Nephron progenitor cell (in vitro differentiated cells): ENCODE measurements around the gene DUSP3.

ENCODE experiments used
- DNase-seq: peaks from one replicate; pipeline ENCODE4 v3.0.0; 2021
- H3K27ac Mint-ChIP-seq: 2 replicates; pipeline ENCODE4 v1.8.0; 2021; ENCODE audit warnings: mild to moderate bottlenecking, moderate library complexity, mixed read lengths
- H3K27me3 Mint-ChIP-seq: 2 replicates; pipeline ENCODE4 v1.8.0; 2021; ENCODE audit warnings: mild to moderate bottlenecking, low read depth, mixed read lengths; ENCODE audit not compliant: poor library complexity
- H3K36me3 Mint-ChIP-seq: 2 replicates; pipeline ENCODE4 v1.8.0; 2021; ENCODE audit warnings: low read depth, mixed read lengths
- H3K4me1 Mint-ChIP-seq: 2 replicates; pipeline ENCODE4 v1.8.0; 2021; ENCODE audit warnings: mixed read lengths
- H3K4me3 Mint-ChIP-seq: 2 replicates; pipeline ENCODE4 v1.8.0; 2021; ENCODE audit warnings: mild to moderate bottlenecking, moderate library complexity, mixed read lengths
- H3K9me3 Mint-ChIP-seq: 2 replicates; pipeline ENCODE4 v1.8.0; 2021; ENCODE audit warnings: mild to moderate bottlenecking, moderate library complexity, mixed read lengths
- CTCF ChIP-seq: fragments of 200-600 bp; sonication (generic); IDR thresholded peaks from 2 replicates; pipeline ENCODE4 v1.5.0; 2021; ENCODE audit warnings: antibody characterized with exemption

Gene DUSP3

GRCh38 chr17:43766413-43767052, 12.2 kb downstream of the DUSP3 start:
- H3K27ac Mint-ChIP-seq = no peak overlapping the region
- peaks cover 22% of the 10 kb centered on the region for H3K36me3 Mint-ChIP-seq
- no peaks in the 10 kb centered on the region for H3K4me1 Mint-ChIP-seq
- H3K27me3 Mint-ChIP-seq = peaks cover 22% of the 10 kb centered on the region
- peak; percentile 72 for DNase-seq
- peak; percentile 75 for TF ChIP-seq CTCF
- no peak overlapping the region for H3K4me3 Mint-ChIP-seq
- no peaks in the 10 kb centered on the region for H3K9me3 Mint-ChIP-seq

GRCh38 chr17:43760254-43760852, 18.4 kb downstream of the DUSP3 start:
- peak overlapping the region; percentile 22 for H3K4me3 Mint-ChIP-seq
- H3K27me3 Mint-ChIP-seq = peaks cover 51% of the 10 kb centered on the region
- peak; percentile 98 for DNase-seq
- peak; percentile 98 for TF ChIP-seq CTCF
- H3K36me3 Mint-ChIP-seq = no peaks in the 10 kb centered on the region
- H3K4me1 Mint-ChIP-seq = peaks cover 48% of the 10 kb centered on the region
- no peaks in the 10 kb centered on the region for H3K9me3 Mint-ChIP-seq
- no peak overlapping the region for H3K27ac Mint-ChIP-seq

GRCh38 chr17:43759836-43760235, 18.9 kb downstream of the DUSP3 start:
- Mint-ChIP-seq H3K27me3 (peaks cover 55% of the 10 kb centered on the region), H3K9me3 (no peaks in the 10 kb centered on the region), H3K27ac (no peak overlapping the region), H3K36me3 (no peaks in the 10 kb centered on the region), H3K4me1 (peaks cover 48% of the 10 kb centered on the region), H3K4me3 (peak overlapping the region; percentile 22)
- no peak for TF ChIP-seq CTCF
- DNase-seq = no peak

GRCh38 chr17:43758497-43759174, 20.1 kb downstream of the DUSP3 start, which contains the start of gene SOST:
Gene SOST (minus strand): TSS chr17:43758791. CDS start chr17:43758741, 50 bp downstream.
- Mint-ChIP-seq H3K9me3 (no peaks in the 10 kb centered on the region), H3K4me1 (peaks cover 59% of the 10 kb centered on the region), H3K27ac (no peak within 1 kb of the TSS), H3K36me3 (no peaks in the 10 kb centered on the region), H3K4me3 (peak within 1 kb of the TSS; percentile 13), H3K27me3 (peaks cover 64% of the 10 kb centered on the region)
- DNase-seq = no peak
- no peak for TF ChIP-seq CTCF

GRCh38 chr17:43758086-43758485, 20.7 kb downstream of the DUSP3 start:
- TF ChIP-seq CTCF = no peak
- Mint-ChIP-seq H3K4me3 (no peak overlapping the region), H3K36me3 (no peaks in the 10 kb centered on the region), H3K4me1 (peaks cover 63% of the 10 kb centered on the region), H3K27me3 (peaks cover 65% of the 10 kb centered on the region), H3K9me3 (no peaks in the 10 kb centered on the region), H3K27ac (no peak overlapping the region)
- no peak for DNase-seq
